Medulla oblongata (tissue), 1 donor: Measurements from ENCODE around the gene WSCD2.

Source experiments
- DNase-seq: peaks from one replicate; pipeline ENCODE4 v3.0.0-alpha.2; 2015; ENCODE audit errors: extremely low spot score

Gene WSCD2

GRCh38 chr12:108235197-108235984 lies 106.3 kb downstream of the WSCD2 start:
- DNase-seq: no peak

- no peak for DNase-seq
Observed at GRCh38 chr12:108235985-108236263, 106.8 kb downstream of the WSCD2 start.

GRCh38 chr12:108236366-108236765 lies 107.3 kb downstream of the WSCD2 start:
- no peak for DNase-seq

- no peak for DNase-seq
Observed at GRCh38 chr12:108237272-108237671, 108.2 kb downstream of the WSCD2 start.

- DNase-seq: no peak
Observed at GRCh38 chr12:108238474-108238873, 109.4 kb downstream of the WSCD2 start.

- DNase-seq: no peak
Observed at GRCh38 chr12:108239378-108239777, 110.3 kb downstream of the WSCD2 start.

GRCh38 chr12:108240027-108240785 lies 111.1 kb downstream of the WSCD2 start:
- DNase-seq: no peak

- no peak for DNase-seq
Observed at GRCh38 chr12:108240928-108241327, 111.8 kb downstream of the WSCD2 start.

GRCh38 chr12:108241986-108242703 lies 113.1 kb downstream of the WSCD2 start:
- DNase-seq: no peak

- no peak for DNase-seq
Observed at GRCh38 chr12:108247130-108247529, 118.0 kb downstream of the WSCD2 start.

GRCh38 chr12:108248011-108248410 lies 118.9 kb downstream of the WSCD2 start:
- DNase-seq: no peak

GRCh38 chr12:108252523-108252922 lies 123.4 kb downstream of the WSCD2 start:
- no peak for DNase-seq

- no peak for DNase-seq
Observed at GRCh38 chr12:108253540-108253939, 124.5 kb downstream of the WSCD2 start.

GRCh38 chr12:108254030-108254429 lies 124.9 kb downstream of the WSCD2 start:
- no peak for DNase-seq

- DNase-seq: no peak
Observed at GRCh38 chr12:108254517-108255251, 125.6 kb downstream of the WSCD2 start.

GRCh38 chr12:108255252-108255602 lies 126.1 kb downstream of the WSCD2 start:
- no peak for DNase-seq

GRCh38 chr12:108257004-108257403 lies 127.9 kb downstream of the WSCD2 start:
- no peak for DNase-seq

GRCh38 chr12:108257610-108258106 lies 128.6 kb downstream of the WSCD2 start:
- no peak for DNase-seq

- no peak for DNase-seq
Observed at GRCh38 chr12:108260039-108260438, 131.0 kb downstream of the WSCD2 start.

- no peak for DNase-seq
Observed at GRCh38 chr12:108260969-108261368, 131.9 kb downstream of the WSCD2 start.

- no peak for DNase-seq
Observed at GRCh38 chr12:108265505-108265904, 136.4 kb downstream of the WSCD2 start.

- no peak for DNase-seq
Observed at GRCh38 chr12:108266131-108266530, 137.0 kb downstream of the WSCD2 start.
